HL-60 (cell line): ENCODE measurements around the gene IRGC.

Experiments
- GABPA ChIP-seq: IDR thresholded peaks from 2 replicates; pipeline ENCODE4 v1.6.1; 2012; ENCODE audit warnings: low read depth
- POLR2AphosphoS5 ChIP-seq: IDR thresholded peaks from 2 replicates; pipeline ENCODE4 v1.6.1; 2012; ENCODE audit warnings: low read depth
- SPI1 ChIP-seq: IDR thresholded peaks from 2 replicates; pipeline ENCODE4 v1.6.1; 2012; ENCODE audit warnings: low read depth, mild to moderate bottlenecking, borderline replicate concordance
- TF ChIP-seq, protein P1 (sequence below): IDR thresholded peaks from one replicate; pipeline ENCODE4 v1.5.1; 2011; ENCODE audit warnings: low read length, control low read depth, inconsistent platforms; ENCODE audit not compliant: insufficient read depth
- TF ChIP-seq, protein P2 (sequence below): IDR thresholded peaks from 2 replicates; pipeline ENCODE4 v1.6.1; 2012; ENCODE audit warnings: low read depth; ENCODE audit not compliant: insufficient replicate concordance

DNA sequence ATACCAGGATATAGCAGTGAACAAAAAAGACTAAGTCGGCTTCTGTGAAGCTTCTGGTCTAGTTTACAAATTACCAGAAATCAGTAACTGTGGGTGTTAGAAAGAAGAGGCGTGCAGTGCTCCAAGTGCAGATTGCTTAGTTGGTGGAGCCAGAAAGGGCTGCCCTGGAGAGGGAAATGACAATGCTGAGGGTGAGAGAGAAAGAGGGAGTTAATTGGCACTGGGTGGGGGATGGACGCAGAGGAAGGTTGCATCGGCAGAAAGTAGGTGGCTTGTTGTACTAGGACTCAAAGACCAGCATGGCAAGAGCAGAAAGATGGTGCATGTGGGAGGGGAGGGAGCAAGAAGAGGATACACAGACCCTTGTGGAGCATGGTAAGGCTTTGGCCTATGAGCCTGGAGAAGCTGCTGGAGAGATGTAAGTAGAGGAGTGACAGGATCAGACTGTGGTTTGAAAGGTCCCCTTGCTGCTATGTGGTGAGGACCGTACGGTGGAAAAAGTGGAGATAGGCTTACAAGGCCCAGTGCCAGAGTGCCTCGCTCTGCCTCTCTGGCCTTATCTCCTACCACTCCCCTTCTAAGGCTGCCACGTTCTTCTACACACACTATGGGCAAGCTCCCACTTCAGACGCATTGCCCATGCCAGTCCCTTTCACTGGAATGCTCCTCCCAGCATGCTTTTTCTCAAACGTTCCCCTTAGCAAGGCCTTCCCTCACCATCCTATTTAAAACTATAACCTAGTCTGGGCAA lies 25.4 kb downstream of the IRGC start:
- TF ChIP-seq, protein P1, sequence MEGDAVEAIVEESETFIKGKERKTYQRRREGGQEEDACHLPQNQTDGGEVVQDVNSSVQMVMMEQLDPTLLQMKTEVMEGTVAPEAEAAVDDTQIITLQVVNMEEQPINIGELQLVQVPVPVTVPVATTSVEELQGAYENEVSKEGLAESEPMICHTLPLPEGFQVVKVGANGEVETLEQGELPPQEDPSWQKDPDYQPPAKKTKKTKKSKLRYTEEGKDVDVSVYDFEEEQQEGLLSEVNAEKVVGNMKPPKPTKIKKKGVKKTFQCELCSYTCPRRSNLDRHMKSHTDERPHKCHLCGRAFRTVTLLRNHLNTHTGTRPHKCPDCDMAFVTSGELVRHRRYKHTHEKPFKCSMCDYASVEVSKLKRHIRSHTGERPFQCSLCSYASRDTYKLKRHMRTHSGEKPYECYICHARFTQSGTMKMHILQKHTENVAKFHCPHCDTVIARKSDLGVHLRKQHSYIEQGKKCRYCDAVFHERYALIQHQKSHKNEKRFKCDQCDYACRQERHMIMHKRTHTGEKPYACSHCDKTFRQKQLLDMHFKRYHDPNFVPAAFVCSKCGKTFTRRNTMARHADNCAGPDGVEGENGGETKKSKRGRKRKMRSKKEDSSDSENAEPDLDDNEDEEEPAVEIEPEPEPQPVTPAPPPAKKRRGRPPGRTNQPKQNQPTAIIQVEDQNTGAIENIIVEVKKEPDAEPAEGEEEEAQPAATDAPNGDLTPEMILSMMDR, result no peak
- TF ChIP-seq POLR2AphosphoS5 (no peak), GABPA (no peak), SPI1 (no peak)
- TF ChIP-seq, protein P2, sequence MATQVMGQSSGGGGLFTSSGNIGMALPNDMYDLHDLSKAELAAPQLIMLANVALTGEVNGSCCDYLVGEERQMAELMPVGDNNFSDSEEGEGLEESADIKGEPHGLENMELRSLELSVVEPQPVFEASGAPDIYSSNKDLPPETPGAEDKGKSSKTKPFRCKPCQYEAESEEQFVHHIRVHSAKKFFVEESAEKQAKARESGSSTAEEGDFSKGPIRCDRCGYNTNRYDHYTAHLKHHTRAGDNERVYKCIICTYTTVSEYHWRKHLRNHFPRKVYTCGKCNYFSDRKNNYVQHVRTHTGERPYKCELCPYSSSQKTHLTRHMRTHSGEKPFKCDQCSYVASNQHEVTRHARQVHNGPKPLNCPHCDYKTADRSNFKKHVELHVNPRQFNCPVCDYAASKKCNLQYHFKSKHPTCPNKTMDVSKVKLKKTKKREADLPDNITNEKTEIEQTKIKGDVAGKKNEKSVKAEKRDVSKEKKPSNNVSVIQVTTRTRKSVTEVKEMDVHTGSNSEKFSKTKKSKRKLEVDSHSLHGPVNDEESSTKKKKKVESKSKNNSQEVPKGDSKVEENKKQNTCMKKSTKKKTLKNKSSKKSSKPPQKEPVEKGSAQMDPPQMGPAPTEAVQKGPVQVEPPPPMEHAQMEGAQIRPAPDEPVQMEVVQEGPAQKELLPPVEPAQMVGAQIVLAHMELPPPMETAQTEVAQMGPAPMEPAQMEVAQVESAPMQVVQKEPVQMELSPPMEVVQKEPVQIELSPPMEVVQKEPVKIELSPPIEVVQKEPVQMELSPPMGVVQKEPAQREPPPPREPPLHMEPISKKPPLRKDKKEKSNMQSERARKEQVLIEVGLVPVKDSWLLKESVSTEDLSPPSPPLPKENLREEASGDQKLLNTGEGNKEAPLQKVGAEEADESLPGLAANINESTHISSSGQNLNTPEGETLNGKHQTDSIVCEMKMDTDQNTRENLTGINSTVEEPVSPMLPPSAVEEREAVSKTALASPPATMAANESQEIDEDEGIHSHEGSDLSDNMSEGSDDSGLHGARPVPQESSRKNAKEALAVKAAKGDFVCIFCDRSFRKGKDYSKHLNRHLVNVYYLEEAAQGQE, result no peak
